SK-N-MC (cell line): ENCODE data around the gene FOXS1.

Experiments used
- EZH2 ChIP-seq: fragments of 200-600 bp; sonication (generic); IDR thresholded peaks from one replicate; pipeline ENCODE4 v1.6.1; 2017; ENCODE audit warnings: antibody characterized with exemption
- POLR2AphosphoS5 ChIP-seq: IDR thresholded peaks from 2 replicates; pipeline ENCODE4 v1.6.1; 2012; ENCODE audit warnings: mild to moderate bottlenecking, low read depth, low read length, borderline replicate concordance

GRCh38 chr20:31818376-31818908, 27.0 kb downstream of the FOXS1 start:
- TF ChIP-seq EZH2 (no peak), POLR2AphosphoS5 (no peak)
